Osteocyte (in vitro differentiated cells): ENCODE results near the gene SEMA4D. TPM values are rescaled to one million over a fixed set of nuclear protein-coding genes. Genes with fewer than 3 reads are reported as not detected.
A peak's percentile ranks its signal among the peaks of the same experiment; 100 is the strongest.

Experiments used
- DNase-seq: peaks from one replicate; pipeline ENCODE4 v3.0.0; 2021; ENCODE audit warnings: mixed read lengths; ENCODE audit not compliant: unreplicated experiment; ENCODE audit errors: extremely low spot score
- H3K27ac Mint-ChIP-seq: one replicate; pipeline ENCODE4 v1.8.0; 2021; ENCODE audit warnings: mild to moderate bottlenecking, mixed read lengths; ENCODE audit not compliant: unreplicated experiment
- H3K27me3 Mint-ChIP-seq: one replicate; pipeline ENCODE4 v1.8.0; 2021; ENCODE audit warnings: mixed read lengths; ENCODE audit not compliant: unreplicated experiment
- H3K36me3 Mint-ChIP-seq: one replicate; pipeline ENCODE4 v1.8.0; 2021; ENCODE audit warnings: mixed read lengths; ENCODE audit not compliant: unreplicated experiment
- H3K4me1 Mint-ChIP-seq: one replicate; pipeline ENCODE4 v1.8.0; 2021; ENCODE audit warnings: mixed read lengths; ENCODE audit not compliant: unreplicated experiment
- H3K4me3 Mint-ChIP-seq: one replicate; pipeline ENCODE4 v1.8.0; 2021; ENCODE audit warnings: mild to moderate bottlenecking, moderate library complexity, mixed read lengths; ENCODE audit not compliant: unreplicated experiment
- H3K9me3 Mint-ChIP-seq: one replicate; pipeline ENCODE4 v1.8.0; 2021; ENCODE audit warnings: mixed read lengths; ENCODE audit not compliant: unreplicated experiment
- total RNA-seq: library from RNA; stranded (reverse); gene quantifications from 2 replicates; pipeline ENCODE4 v1.2.1, GENCODE V29; 2021
- TF ChIP-seq, protein P1 (sequence below): fragments of 200-600 bp; sonication (generic); IDR thresholded peaks from 2 replicates; pipeline ENCODE4 v1.5.0; 2021; ENCODE audit warnings: antibody characterized with exemption, mild to moderate bottlenecking, moderate library complexity

The SEMA4D gene
- total RNA-seq, 1 donor from 2014 or later: 2.0 TPM

DNA sequence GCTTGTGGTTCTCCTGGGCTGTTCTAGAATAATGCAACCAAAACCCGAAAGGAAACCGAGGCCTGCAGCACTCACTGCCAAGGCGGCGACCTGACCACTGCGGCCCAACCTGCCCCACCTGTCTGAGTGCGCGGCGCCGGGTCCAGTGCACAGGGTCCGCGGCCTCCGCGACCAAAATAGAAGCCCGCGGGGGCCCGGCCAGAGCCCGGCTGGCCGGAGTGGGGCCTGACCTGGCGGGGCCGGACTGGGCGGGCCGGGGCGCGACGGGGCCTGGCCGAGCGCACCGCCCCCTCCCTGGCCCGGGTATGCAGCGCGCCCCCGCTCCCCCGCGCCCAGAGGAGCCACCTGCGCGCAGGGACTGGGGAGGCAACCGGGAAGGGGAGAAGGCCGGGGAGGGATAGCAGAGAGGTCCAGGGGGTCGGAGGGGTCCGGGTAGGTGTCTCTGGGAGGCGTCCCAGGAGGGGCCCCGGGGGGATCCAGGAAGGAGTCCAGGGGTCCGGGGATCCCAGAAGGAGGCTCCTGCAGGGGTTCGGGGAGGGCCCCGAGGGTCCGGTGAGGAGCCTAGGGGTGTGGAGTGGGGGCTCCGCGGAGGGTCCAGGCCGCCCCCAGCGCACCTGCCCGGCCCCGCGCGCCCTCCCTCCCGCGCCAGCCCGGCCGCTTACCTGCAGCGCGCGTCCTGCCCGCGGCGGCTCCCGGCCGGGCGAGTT, 503 bp downstream of the SEMA4D start:
- Mint-ChIP-seq H3K4me1 (peaks cover 5% of the 10 kb centered on the region), H3K27me3 (peaks cover 14% of the 10 kb centered on the region), H3K36me3 (no peaks in the 10 kb centered on the region), H3K9me3 (no peaks in the 10 kb centered on the region), H3K27ac (no peak overlapping the region), H3K4me3 (peak overlapping the region; percentile 61)
- DNase-seq: no peak
- TF ChIP-seq, protein P1, sequence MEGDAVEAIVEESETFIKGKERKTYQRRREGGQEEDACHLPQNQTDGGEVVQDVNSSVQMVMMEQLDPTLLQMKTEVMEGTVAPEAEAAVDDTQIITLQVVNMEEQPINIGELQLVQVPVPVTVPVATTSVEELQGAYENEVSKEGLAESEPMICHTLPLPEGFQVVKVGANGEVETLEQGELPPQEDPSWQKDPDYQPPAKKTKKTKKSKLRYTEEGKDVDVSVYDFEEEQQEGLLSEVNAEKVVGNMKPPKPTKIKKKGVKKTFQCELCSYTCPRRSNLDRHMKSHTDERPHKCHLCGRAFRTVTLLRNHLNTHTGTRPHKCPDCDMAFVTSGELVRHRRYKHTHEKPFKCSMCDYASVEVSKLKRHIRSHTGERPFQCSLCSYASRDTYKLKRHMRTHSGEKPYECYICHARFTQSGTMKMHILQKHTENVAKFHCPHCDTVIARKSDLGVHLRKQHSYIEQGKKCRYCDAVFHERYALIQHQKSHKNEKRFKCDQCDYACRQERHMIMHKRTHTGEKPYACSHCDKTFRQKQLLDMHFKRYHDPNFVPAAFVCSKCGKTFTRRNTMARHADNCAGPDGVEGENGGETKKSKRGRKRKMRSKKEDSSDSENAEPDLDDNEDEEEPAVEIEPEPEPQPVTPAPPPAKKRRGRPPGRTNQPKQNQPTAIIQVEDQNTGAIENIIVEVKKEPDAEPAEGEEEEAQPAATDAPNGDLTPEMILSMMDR: no peak

DNA sequence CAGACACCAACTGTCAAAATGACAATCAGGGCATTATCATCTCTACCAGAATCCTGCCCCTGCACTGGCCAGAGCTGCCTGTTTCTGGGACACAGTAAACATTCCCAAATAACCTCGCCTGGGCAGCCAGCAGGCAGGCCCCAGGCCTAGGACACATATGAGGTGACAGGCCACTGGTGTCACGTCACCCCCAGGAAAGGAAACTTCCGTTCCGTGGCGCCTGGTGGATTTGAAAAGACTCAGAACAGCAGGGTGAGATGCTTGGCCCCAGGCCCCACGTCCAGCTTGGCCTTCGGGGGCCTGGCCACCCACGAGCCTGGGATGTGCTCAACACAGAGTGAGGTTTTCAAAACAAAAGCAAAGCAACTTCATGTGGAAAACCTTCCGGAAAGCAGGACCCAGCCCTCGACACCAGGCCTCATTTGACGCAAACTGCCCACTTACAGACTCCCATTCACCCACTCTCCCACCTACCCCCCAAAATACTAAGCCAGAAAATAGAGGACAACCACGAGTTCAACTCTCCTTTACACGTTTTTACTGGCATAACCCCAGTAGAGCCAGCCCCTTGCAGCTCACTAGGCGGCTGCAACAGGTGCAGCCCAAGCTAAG, 1.2 kb downstream of the SEMA4D start:
- peaks cover 12% of the 10 kb centered on the region for H3K27me3 Mint-ChIP-seq
- H3K27ac Mint-ChIP-seq: no peak overlapping the region
- H3K36me3 Mint-ChIP-seq: no peaks in the 10 kb centered on the region
- TF ChIP-seq, protein P1: no peak
- peaks cover 5% of the 10 kb centered on the region for H3K4me1 Mint-ChIP-seq
- peak overlapping the region; percentile 61 for H3K4me3 Mint-ChIP-seq
- H3K9me3 Mint-ChIP-seq: no peaks in the 10 kb centered on the region
- DNase-seq: no peak

DNA sequence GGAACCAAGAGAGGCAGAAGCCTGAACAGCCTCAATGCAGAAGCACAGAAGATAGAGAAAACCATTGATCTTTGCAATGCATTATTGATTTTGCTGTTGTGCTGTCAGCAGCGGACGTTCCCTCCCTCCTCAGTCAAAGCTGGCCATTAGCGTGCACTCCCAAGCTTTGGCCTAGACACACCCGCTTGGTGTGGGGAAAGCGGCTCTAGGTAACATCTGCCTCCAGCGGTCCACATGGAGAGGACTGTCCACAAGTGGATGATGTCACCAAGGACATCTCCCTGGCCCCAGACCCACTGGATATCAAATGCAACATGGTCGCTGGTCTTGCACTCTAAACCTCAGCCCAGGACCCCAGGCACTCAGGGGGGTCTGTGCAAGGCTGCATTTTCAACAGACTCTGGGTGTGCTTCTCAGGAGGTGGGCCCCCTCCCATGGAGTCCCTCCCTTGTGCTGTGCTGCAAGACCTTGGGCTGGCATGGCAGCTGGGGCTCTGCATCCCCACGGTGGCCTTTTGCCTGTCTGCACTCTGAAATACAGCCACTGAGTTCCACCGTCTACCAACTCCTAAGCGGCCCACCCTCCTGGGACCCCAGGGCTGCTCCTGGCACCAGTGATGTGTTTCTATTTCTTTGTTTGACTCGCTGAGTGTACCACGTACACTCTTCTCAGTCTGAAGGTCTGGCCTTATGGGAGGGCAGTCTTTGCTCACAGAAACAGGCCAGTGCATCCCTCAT, 1.9 kb downstream of the SEMA4D start:
- H3K4me3 Mint-ChIP-seq: no peak overlapping the region
- H3K9me3 Mint-ChIP-seq: no peaks in the 10 kb centered on the region
- DNase-seq: no peak
- no peak overlapping the region for H3K27ac Mint-ChIP-seq
- peaks cover 12% of the 10 kb centered on the region for H3K27me3 Mint-ChIP-seq
- TF ChIP-seq, protein P1: no peak
- H3K4me1 Mint-ChIP-seq: peaks cover 5% of the 10 kb centered on the region
- no peaks in the 10 kb centered on the region for H3K36me3 Mint-ChIP-seq

DNA sequence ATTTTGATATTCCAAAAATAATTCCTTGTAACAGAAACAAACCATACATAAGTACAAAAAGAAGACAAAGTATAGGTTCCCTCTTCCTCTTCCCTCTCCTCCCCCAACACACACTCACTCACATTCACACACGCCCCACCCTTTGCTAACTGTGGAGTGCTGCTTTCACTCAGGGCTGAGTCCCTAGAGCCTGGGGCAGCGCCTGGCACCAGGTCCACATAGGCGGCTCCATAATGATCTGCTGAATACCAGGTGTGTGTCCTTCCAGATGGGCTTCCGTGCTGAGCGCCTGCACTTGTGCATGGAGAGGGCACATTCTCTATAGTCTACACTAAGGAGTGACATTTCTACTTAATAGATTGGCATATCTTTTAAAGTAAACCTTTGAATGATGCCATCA, 3.7 kb downstream of the SEMA4D start:
- Mint-ChIP-seq H3K4me1 (peaks cover 5% of the 10 kb centered on the region), H3K27ac (no peak overlapping the region), H3K4me3 (no peak overlapping the region), H3K27me3 (peaks cover 12% of the 10 kb centered on the region), H3K9me3 (no peaks in the 10 kb centered on the region), H3K36me3 (no peaks in the 10 kb centered on the region)
- no peak for DNase-seq
- TF ChIP-seq, protein P1: no peak

DNA sequence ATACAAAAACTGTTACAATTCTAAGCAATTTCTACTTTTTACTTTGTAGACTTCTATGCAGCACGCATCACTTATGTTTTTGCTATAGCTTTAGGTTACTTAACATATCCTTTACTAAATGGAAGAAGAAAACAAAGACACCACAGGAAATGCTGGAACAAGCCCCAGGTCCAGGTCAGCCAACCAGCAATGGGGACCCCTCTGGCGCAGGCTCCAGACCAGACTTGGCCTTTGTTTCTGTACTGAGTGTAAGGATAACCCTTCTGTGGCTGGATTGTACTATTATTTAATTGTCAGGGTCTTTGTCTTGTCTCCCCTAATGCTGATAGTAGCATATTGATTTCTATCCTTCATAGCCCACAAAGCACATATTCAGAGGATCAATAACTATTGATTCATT, 4.2 kb downstream of the SEMA4D start:
- peaks cover 5% of the 10 kb centered on the region for H3K4me1 Mint-ChIP-seq
- H3K27ac Mint-ChIP-seq: no peak overlapping the region
- peaks cover 12% of the 10 kb centered on the region for H3K27me3 Mint-ChIP-seq
- no peaks in the 10 kb centered on the region for H3K9me3 Mint-ChIP-seq
- no peaks in the 10 kb centered on the region for H3K36me3 Mint-ChIP-seq
- TF ChIP-seq, protein P1: no peak
- DNase-seq: no peak
- H3K4me3 Mint-ChIP-seq: no peak overlapping the region
